DND-41 (cell line): Measurements from ENCODE around the gene MDP1.

Experiments
- ATAC-seq: fragments of 200-7000 bp; cut with Tn5 transposase; 3 replicates; pipeline ENCODE4 v1.9.1; 2021; ENCODE audit warnings: low read depth; ENCODE audit not compliant: insufficient read depth
- DNase-seq: peaks from one replicate; pipeline ENCODE4 v3.0.0-alpha.2; 2020
- H2AFZ ChIP-seq: 2 replicates; pipeline ENCODE4 v1.6.0; 2012; ENCODE audit warnings: low read depth, low read length
- H3K27ac ChIP-seq: 2 replicates; pipeline ENCODE4 v1.5.1; 2012; ENCODE audit warnings: low read length, inconsistent platforms
- H3K27me3 ChIP-seq: fragments of 200-600 bp; sonication (generic); 2 replicates; pipeline ENCODE4 v1.6.0; 2012; ENCODE audit warnings: low read length, mild to moderate bottlenecking, inconsistent platforms; ENCODE audit not compliant: insufficient read depth, poor library complexity
- H3K36me3 ChIP-seq: 2 replicates; pipeline ENCODE4 v1.5.1; 2012; ENCODE audit warnings: low read length, inconsistent platforms; ENCODE audit not compliant: insufficient read depth
- H3K4me1 ChIP-seq: 2 replicates; pipeline ENCODE4 v1.5.1; 2012; ENCODE audit warnings: mild to moderate bottlenecking, low read length; ENCODE audit not compliant: insufficient read depth
- H3K4me2 ChIP-seq: 2 replicates; pipeline ENCODE4 v1.6.0; 2012; ENCODE audit warnings: mild to moderate bottlenecking, moderate library complexity, low read length, inconsistent platforms; ENCODE audit not compliant: insufficient read depth
- H3K4me3 ChIP-seq, 2 experiments: fragments of 200-600 bp in 1 of 2; shearing (Covaris generic) in 1 of 2; 2 replicates each; pipeline ENCODE4 v1.5.1; 2012 to 2016; ENCODE audit warnings: inconsistent platforms in 2 of 2, low read length in 2 of 2, mild to moderate bottlenecking in 2 of 2, low read depth in 1 of 2, moderate library complexity in 1 of 2
- H3K79me2 ChIP-seq: 2 replicates; pipeline ENCODE4 v1.6.0; 2012; ENCODE audit warnings: low read length, inconsistent platforms; ENCODE audit not compliant: insufficient read depth
- H3K9ac ChIP-seq: 2 replicates; pipeline ENCODE4 v1.6.0; 2012; ENCODE audit warnings: low read depth, mild to moderate bottlenecking, inconsistent platforms, low read length, moderate library complexity
- H3K9me3 ChIP-seq: 2 replicates; pipeline ENCODE4 v1.5.1; 2012; ENCODE audit warnings: low read length, moderate library complexity, mild to moderate bottlenecking, inconsistent platforms; ENCODE audit not compliant: insufficient read depth, severe bottlenecking
- H4K20me1 ChIP-seq: 2 replicates; pipeline ENCODE4 v1.6.0; 2012; ENCODE audit warnings: low read length; ENCODE audit not compliant: insufficient read depth
- CTCF ChIP-seq: IDR thresholded peaks from 2 replicates; pipeline ENCODE4 v1.5.1; 2012; ENCODE audit warnings: borderline replicate concordance, low read length, moderate library complexity, mild to moderate bottlenecking; ENCODE audit not compliant: poor library complexity, severe bottlenecking; ENCODE audit errors: extremely low read depth
- EZH2 ChIP-seq: IDR thresholded peaks from 3 replicates; pipeline ENCODE4 v1.6.1; 2012; ENCODE audit warnings: borderline replicate concordance, low read depth, mild to moderate bottlenecking, moderate library complexity, low read length, inconsistent platforms; ENCODE audit not compliant: severe bottlenecking

The MDP1 gene

GRCh38 chr14:24177891-24178290, 38.0 kb downstream of the MDP1 start:
- H3K36me3 ChIP-seq = peaks cover 46% of the 10 kb centered on the region
- H3K4me1 ChIP-seq = no peaks in the 10 kb centered on the region
- no peaks in the 10 kb centered on the region for H3K27me3 ChIP-seq
- no peaks in the 10 kb centered on the region for H3K9me3 ChIP-seq
- ATAC-seq (no peak), DNase-seq (no peak)
- no peak overlapping the region for H3K27ac ChIP-seq
- peaks cover 11% of the 10 kb centered on the region; the same call in 1 of the 2 replicates for H4K20me1 ChIP-seq
- H2AFZ ChIP-seq = no peak overlapping the region
- H3K79me2 ChIP-seq = no peaks in the 10 kb centered on the region
- no peak overlapping the region for H3K4me3 ChIP-seq
- H3K4me2 ChIP-seq = no peak overlapping the region
- no peak for TF ChIP-seq EZH2
- TF ChIP-seq CTCF = no peak
- H3K9ac ChIP-seq = no peak overlapping the region

- H3K27me3 ChIP-seq = no peaks in the 10 kb centered on the region
- H3K36me3 ChIP-seq = peaks cover 40% of the 10 kb centered on the region
- H2AFZ ChIP-seq = no peak overlapping the region
- no peak overlapping the region for H3K9ac ChIP-seq
- no peak for DNase-seq
- no peaks in the 10 kb centered on the region for H3K79me2 ChIP-seq
- no peak overlapping the region for H3K27ac ChIP-seq
- no peak for TF ChIP-seq CTCF
- no peak for TF ChIP-seq EZH2
- no peaks in the 10 kb centered on the region for H3K4me1 ChIP-seq
- ATAC-seq = no peak
- H3K4me2 ChIP-seq = no peak overlapping the region
- peaks cover 10% of the 10 kb centered on the region; the same call in 1 of the 2 replicates for H4K20me1 ChIP-seq
- H3K9me3 ChIP-seq = no peaks in the 10 kb centered on the region
- H3K4me3 ChIP-seq = no peak overlapping the region
Observed at GRCh38 chr14:24177041-24177825, 38.6 kb downstream of the MDP1 start.

GRCh38 chr14:24176599-24176998, 39.3 kb downstream of the MDP1 start:
- no peak overlapping the region for H3K9ac ChIP-seq
- no peak overlapping the region for H3K4me2 ChIP-seq
- DNase-seq = no peak
- H3K4me1 ChIP-seq = no peaks in the 10 kb centered on the region
- no peak overlapping the region for H3K4me3 ChIP-seq
- no peak overlapping the region for H3K27ac ChIP-seq
- ATAC-seq = no peak
- peaks cover 34% of the 10 kb centered on the region for H3K36me3 ChIP-seq
- H2AFZ ChIP-seq = no peak overlapping the region
- TF ChIP-seq CTCF (no peak), EZH2 (no peak)
- H3K79me2 ChIP-seq = no peaks in the 10 kb centered on the region
- no peaks in the 10 kb centered on the region for H3K9me3 ChIP-seq
- H4K20me1 ChIP-seq = peaks cover 10% of the 10 kb centered on the region; the same call in 1 of the 2 replicates
- H3K27me3 ChIP-seq = no peaks in the 10 kb centered on the region
